GM10266 (cell line): ENCODE measurements around the gene RAB23.

Experiments
- DNase-seq: peaks from one replicate; pipeline ENCODE4 v3.0.0; 2012; ENCODE audit errors: extremely low spot score
- TF ChIP-seq, protein P1 (sequence below): IDR thresholded peaks from 2 replicates; pipeline ENCODE4 v1.5.1; 2012; ENCODE audit warnings: mild to moderate bottlenecking, low read depth; ENCODE audit not compliant: control insufficient read depth, insufficient read depth; ENCODE audit errors: missing control alignments

Gene RAB23

DNA sequence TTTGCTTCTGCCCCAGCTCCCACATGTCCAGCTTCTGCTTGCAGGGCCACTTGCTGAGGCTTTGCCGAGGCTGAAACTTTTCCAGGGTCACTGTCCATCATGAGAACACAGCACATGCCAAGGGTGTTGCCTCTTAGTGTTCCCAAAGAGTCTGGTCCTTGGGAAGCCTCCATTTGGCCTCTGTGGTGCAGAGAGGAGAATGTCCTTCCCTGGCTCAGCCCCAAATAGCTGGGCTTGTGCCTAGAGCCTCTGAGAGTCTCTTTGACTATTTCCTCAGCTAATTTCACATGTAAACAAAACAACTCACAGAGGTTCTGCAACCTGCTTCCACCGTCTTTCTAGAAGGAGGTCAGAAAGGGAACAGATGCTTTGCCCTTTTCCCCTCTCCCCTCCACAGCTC is 40.4 kb upstream of the RAB23 start:
- DNase-seq, result no peak
- TF ChIP-seq, protein P1, sequence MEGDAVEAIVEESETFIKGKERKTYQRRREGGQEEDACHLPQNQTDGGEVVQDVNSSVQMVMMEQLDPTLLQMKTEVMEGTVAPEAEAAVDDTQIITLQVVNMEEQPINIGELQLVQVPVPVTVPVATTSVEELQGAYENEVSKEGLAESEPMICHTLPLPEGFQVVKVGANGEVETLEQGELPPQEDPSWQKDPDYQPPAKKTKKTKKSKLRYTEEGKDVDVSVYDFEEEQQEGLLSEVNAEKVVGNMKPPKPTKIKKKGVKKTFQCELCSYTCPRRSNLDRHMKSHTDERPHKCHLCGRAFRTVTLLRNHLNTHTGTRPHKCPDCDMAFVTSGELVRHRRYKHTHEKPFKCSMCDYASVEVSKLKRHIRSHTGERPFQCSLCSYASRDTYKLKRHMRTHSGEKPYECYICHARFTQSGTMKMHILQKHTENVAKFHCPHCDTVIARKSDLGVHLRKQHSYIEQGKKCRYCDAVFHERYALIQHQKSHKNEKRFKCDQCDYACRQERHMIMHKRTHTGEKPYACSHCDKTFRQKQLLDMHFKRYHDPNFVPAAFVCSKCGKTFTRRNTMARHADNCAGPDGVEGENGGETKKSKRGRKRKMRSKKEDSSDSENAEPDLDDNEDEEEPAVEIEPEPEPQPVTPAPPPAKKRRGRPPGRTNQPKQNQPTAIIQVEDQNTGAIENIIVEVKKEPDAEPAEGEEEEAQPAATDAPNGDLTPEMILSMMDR, result no peak

DNA sequence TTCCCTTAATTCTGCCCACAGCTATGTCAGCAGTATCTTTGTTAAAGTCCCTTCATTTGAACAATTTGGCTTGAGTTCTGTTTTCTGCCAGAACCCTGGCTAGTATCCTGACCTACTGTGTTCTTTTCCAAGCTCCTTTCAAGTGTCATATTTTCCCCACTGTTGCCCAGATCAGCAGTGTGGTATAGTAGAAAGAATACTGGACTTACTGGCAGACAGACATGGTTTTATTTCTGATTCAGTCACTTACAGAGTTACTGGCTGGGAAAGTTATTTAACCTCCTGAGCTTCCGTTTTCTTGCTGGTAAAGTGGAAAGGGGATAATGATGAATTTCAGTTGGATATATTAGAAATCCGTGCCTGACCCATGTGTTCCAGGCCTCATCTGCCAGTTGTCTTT is 39.8 kb upstream of the RAB23 start:
- no peak for DNase-seq
- TF ChIP-seq, protein P1, result no peak

DNA sequence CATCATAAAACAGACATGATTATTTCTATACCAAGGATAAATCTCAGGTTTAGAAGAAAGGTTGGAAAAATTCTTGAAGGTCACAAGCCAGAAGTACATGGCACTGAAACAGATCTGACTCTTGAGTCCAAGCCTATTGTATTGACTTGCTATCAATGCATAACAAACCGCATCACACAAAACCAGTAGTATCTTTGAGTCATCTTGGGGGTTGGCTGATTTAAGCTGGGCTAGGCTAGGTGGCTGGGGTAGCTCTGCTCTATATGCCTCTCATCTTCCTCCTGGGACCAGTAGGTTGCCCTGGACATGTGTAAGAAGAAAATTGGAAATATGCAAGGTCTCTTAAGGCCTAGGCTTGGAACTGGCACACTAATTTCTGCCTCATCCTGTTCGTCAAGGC is 37.0 kb upstream of the RAB23 start:
- TF ChIP-seq, protein P1, result no peak
- no peak for DNase-seq

DNA sequence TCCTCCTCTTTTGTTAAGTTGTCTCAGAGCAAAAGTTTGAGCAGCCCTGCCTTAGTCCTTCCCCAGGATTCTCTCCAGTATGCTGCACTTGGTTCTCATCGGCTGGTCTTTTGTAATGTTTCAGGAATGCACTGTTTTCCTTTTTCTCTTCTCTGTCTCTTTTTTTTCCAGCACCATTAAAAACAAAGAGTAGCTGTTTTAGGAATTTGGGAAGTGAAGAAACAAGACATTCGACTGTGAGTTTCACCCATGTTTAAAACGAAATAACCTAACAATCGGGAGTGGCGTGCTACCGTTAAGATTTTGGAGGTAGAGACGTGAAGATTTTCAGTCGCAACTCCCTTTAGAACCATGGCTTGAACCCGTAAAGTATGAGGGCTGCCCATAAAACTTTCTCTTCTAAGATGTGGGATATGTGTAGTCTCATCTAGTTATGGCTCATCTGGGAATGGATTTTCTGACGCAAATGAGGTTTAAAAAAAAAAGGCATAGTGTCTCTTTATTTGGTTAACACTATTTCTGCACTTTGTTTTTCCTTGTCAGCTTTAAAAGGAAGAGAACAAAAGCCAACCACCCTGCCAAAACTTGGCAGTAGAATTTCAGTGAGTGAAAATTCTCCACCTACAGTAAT is 35.9 kb upstream of the RAB23 start:
- TF ChIP-seq, protein P1, result no peak
- no peak for DNase-seq

DNA sequence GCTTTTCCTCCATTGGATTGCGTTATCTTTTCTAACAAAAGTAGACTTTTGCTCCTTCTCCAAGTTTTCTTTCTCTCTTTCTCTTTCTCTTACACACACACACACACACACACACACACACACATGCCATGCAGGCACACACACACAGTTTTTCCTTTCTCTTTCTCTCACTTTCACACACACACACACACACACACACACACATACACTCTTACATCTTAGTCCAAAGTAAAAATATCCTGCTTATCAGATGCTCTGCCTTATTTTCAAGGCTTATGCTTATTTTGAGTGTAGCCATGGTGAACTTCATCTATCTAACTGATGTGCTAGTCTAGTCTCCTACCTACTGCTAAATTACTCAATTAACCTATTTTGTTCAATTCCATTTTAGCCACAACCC is 34.4 kb upstream of the RAB23 start:
- TF ChIP-seq, protein P1, result no peak
- DNase-seq, result no peak

DNA sequence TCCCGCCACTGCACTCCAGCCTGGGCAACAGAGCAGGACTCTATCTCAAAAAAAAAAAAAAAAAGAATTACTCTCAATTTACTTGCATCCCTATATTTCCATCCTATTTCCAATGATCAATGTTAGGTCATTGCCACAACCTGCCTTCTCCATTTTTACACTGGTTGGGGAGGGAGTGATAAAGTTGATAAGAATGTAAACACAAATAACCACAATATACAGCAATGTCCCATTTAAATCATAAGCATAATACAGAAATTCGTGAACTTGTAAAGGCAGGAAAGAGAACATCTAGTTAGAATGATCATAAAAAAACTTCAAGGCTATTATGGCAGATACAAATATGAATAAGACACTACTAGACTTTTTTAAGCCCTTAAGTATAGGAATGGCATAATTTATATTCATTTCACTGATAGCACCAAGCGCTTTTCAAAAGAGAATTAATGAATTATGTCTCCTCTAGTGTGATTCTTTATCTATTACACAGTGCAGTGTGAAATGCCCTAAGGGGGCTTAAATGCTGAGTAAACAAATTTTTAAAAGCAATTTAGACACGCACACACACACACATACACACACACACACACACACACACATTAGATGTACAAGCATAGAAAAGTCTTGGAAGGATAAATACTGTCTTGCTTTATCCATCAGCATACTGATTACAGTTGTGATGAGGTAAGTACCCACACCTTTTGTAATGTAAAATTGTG is 33.5 kb upstream of the RAB23 start:
- TF ChIP-seq, protein P1, result no peak
- no peak for DNase-seq

DNA sequence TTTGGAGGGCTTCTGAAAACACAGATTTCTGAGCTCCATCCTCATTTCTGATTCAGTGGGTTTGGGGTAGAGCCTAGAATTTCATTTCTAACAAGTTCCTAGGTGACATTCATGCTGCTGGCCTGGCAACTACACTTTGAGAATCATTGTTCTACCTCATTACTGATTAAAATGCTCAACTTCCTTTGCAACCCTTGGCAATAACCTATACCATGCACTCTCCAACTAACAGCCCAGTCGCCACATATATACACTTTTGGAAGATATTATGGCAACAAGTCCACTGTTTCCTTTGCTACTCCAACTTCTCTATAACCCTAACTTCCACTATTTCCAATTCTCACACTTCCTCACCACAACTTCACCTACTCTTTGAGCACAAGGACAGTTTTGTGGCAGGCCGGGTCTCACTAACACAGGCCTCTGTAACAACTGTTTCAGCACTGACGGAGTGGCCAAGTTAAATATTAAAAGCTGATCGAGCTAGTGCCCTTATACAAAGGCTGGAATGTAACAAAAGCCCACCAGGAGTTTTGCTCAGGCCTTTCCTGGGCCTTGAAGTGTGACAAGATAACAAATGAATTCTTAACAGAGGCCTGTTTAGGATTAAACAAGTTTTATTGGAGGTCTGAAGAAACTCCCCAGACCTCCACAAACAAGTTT is 32.1 kb upstream of the RAB23 start:
- no peak for DNase-seq
- TF ChIP-seq, protein P1, result no peak
